ENCODE results near the gene TOMM22. TPM values are rescaled to one million over a fixed set of nuclear protein-coding genes. Genes with fewer than 3 reads are reported as not detected.
A peak's percentile ranks its signal among the peaks of the same experiment; 100 is the strongest.

The TOMM22 gene
- polyA plus RNA-seq, 1 donor from 2014 or later, result 67.0 TPM

DNA sequence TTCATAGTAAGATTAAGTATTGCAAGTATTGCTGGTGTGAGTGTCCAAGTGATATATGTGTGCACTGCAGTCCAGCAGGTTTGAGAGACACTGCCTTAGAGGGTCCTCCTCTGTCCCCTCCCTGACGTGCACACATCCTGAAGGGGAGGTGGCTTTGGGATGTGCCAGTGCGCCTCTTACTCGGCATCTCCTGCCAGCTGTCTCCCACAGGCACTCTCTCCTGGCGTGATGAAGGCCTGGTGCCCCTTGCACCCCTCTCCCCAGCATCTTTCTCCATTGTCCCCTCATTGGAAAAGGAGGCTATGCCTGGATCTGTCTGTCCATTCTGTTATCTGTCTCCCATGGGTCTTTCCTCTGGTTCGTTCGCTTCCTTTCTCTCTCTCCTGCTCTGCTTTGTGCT is 48.2 kb downstream of the TOMM22 start:
- Mint-ChIP-seq H3K9me3 (no peaks in the 10 kb centered on the region), H3K36me3 (peaks cover 4% of the 10 kb centered on the region), H3K4me1 (peaks cover 4 to 22% (median 12%) of the 10 kb centered on the region in 3 donors), H3K27ac (peak overlapping the region; percentile 16 to 95 (median 74)), H3K4me3 (peak overlapping the region in 2 of 4 donors; percentile 62 to 63), H3K27me3 (no peaks in the 10 kb centered on the region)

DNA sequence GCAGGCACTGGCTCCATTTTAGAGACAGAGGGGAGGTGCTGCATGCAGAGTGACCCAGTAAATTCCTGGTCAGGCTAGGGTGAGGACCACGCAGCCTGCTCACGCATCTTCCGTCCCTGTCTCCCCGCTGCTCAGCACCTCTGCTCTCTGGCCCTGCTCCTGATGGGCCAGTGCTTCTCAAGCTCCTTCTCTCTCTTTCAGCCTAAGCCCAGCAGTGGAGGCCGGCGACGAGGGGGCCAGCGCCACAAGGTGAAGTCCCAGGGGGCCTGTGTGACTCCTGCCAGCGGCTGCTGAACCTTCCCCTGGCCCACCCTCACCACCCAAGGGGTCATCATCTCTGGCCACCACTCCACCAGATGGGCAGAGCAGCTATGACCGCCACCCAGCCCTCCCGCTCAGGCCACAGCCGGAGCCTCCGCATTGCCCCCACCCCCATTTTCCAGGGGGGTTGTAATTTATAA is 48.7 kb downstream of the TOMM22 start:
- no peaks in the 10 kb centered on the region for H3K9me3 Mint-ChIP-seq
- no peaks in the 10 kb centered on the region for H3K27me3 Mint-ChIP-seq
- peaks cover 7 to 19% (median 15%) of the 10 kb centered on the region in 3 donors for H3K4me1 Mint-ChIP-seq
- peaks cover 3% of the 10 kb centered on the region for H3K36me3 Mint-ChIP-seq
- peak overlapping the region in 2 of 4 donors; percentile 62 to 63 for H3K4me3 Mint-ChIP-seq
- H3K27ac Mint-ChIP-seq, result peak overlapping the region; percentile 16 to 95 (median 74)

DNA sequence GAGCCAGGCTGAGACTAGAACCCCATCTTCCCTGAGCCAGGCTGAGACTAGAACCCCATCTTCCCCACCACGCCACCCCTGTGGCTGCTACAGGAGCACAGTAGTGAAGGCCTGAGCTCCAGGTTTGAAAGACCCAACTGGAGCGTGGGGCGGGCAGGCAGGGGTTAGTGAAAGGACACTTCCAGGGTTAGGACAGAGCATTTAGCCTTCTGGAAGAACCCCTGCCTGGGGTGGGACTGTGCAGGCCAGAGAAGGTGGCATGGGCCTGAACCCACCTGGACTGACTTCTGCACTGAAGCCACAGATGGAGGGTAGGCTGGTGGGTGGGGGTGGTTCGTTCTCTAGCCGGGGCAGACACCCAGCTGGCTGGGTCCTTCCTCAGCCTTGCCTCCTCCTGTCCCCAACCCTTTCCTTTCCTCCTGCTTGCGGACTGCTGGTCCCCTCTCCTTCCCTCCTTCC is 50.0 kb downstream of the TOMM22 start:
- H3K4me3 Mint-ChIP-seq, result no peak overlapping the region

DNA sequence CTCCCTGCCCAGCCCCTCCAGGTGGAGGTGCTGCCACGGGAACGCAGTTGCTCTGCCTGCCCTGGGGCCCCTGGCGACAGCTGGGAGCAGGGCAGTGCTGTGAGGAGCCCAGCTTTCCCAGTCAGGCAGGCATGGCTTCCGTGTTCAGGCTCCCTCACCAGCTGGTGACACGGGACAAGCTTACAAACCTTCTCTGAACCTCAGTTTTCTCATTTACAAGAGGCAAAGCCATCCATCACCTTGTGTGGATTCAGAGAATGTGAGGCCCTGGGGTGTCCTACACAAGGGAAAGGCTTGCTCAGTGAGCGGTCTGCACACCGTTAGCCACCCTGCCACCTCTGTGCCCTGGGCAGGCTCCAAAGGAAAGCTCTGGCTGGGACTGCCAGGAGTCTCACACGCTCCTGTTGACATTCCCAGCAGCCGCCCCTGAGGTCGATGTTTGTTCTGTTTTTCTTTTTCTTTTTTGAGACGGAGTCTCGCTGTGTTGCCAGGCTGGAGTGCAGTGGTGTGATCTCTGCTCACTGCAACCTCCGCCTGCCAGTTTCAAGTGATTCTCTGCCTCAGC is 50.6 kb downstream of the TOMM22 start:
- peak overlapping the region in 1 of 4 donors; percentile 38 for H3K4me3 Mint-ChIP-seq
- no peaks in the 10 kb centered on the region for H3K27me3 Mint-ChIP-seq
- peaks cover 1% of the 10 kb centered on the region for H3K36me3 Mint-ChIP-seq
- peak overlapping the region; percentile 78 to 99 (median 96) for H3K27ac Mint-ChIP-seq
- peaks cover 12 to 25% (median 19%) of the 10 kb centered on the region in 3 donors for H3K4me1 Mint-ChIP-seq
- no peaks in the 10 kb centered on the region for H3K9me3 Mint-ChIP-seq

More for the DNA sequence above, 50.0 kb downstream of the TOMM22 start:
- Mint-ChIP-seq H3K27ac (peak overlapping the region; percentile 67 to 96 (median 74)), H3K4me1 (peaks cover 7 to 20% (median 19%) of the 10 kb centered on the region in 3 donors), H3K9me3 (no peaks in the 10 kb centered on the region), H3K27me3 (no peaks in the 10 kb centered on the region), H3K36me3 (peaks cover 1% of the 10 kb centered on the region)

DNA sequence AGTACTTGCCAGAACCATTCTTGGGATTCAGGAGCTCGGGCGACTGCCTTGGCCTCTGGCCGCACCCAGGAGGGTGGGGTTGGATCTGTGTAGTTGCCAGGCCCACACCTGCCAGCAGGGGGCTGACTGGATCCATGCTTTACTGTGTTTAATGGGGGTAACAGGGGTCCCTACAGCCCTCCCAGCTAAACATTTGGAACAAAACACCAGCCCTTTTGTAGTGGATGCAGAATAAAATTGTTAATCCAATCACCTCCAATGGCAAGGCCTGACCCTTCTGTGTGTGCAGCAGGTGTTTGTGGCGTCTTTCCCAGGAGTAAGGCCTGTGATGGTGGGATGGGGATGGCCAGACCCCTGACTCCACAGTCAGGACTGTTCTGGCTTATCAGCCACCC is 51.6 kb downstream of the TOMM22 start:
- Mint-ChIP-seq H3K4me3 (peak overlapping the region in 2 of 4 donors; percentile 53 to 86), H3K4me1 (peaks cover 14 to 25% (median 19%) of the 10 kb centered on the region in 3 donors), H3K27me3 (no peaks in the 10 kb centered on the region), H3K36me3 (peaks cover 1% of the 10 kb centered on the region), H3K27ac (peak overlapping the region; percentile 71 to 99 (median 96)), H3K9me3 (no peaks in the 10 kb centered on the region)

DNA sequence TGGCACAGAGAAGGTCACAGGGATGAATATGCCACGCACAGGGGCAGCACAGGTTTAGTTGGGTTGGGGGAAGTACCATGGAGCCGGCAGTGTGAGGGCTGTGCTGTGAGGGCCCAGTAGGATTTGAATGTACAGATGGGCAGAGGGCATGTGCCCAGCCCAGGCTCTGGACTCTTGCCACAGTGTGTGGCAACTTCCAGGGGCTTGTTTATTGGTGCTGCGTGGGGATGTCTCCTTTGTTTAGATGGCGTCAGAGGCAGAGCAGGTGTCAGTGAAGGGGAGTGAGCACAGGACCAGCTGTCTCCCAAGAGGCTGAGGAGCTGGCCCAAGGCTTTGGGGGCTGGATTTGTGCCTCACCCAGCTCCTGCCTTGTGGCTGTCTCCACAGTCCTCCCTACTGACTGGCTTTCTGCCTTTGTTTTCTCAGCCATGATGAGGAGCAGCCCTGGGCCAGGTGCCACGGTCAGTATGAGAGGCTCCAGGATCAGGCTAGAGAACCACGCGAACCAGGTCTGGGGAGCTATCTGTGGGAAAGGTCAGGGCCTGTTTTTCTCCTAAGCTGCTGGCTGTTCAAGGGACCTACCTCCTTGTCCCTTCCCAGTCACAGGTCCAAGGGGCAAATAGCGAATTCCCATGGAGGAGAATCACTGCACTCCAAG is 52.1 kb downstream of the TOMM22 start:
- Mint-ChIP-seq H3K36me3 (peaks cover 1% of the 10 kb centered on the region), H3K4me3 (peak overlapping the region in 2 of 4 donors; percentile 68 to 86), H3K27ac (peak overlapping the region; percentile 53 to 99 (median 96)), H3K27me3 (no peaks in the 10 kb centered on the region), H3K4me1 (peaks cover 14 to 25% (median 19%) of the 10 kb centered on the region in 3 donors), H3K9me3 (no peaks in the 10 kb centered on the region)

DNA sequence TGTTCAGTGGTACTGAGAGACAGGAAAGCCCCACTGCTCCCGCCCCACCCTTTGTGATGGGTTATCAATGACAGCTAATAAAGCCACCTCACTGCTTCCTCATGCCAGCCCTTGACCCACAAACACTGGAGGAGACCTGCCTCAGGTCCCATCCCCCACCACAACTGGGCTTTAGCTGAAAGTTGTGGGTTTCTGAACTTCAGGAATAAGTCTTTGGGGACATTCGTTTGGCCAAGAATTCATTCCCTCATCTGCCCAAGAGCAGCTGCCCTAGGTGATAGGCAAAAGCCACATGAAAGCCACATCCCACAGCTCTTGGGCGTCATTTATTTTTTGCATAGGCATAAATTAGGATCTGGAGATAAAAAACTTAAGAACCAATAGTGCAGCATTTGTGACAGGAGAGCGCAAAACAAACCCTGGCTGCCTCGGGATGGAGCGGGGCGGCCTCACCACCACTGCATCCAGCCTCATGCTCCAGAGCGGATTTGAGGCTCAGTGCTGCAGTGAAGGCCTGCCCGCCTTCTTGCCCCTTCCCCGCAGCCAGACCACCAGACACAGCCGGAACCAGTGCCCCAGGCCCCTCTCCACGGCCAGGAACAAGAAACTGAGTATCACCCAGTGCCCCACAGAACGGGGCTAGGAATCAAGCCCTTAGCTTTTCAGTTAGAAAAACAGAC is 52.8 kb downstream of the TOMM22 start:
- H3K4me3 Mint-ChIP-seq, result peak overlapping the region in 2 of 4 donors; percentile 50 to 68
- peaks cover 1% of the 10 kb centered on the region for H3K36me3 Mint-ChIP-seq
- no peaks in the 10 kb centered on the region for H3K27me3 Mint-ChIP-seq
- H3K9me3 Mint-ChIP-seq, result no peaks in the 10 kb centered on the region
- H3K27ac Mint-ChIP-seq, result peak overlapping the region; percentile 85 to 99 (median 96)
- H3K4me1 Mint-ChIP-seq, result peaks cover 14 to 25% (median 19%) of the 10 kb centered on the region in 3 donors

Other genes starting within 250 kb of the TOMM22 start
- not detected for gene KCNJ4, start 226.8 kb upstream of the TOMM22 start, polyA plus RNA-seq
- gene KDELR3, start 213.9 kb upstream of the TOMM22 start, polyA plus RNA-seq, result 0.56 TPM
- 55.9 TPM for gene DDX17, start 175.6 kb upstream of the TOMM22 start, polyA plus RNA-seq
- not detected for gene DMC1, start 111.8 kb upstream of the TOMM22 start, polyA plus RNA-seq
- gene FAM227A, start 25.6 kb upstream of the TOMM22 start, polyA plus RNA-seq, result not detected
- 4.9 TPM for gene CBY1, start 25.3 kb upstream of the TOMM22 start, polyA plus RNA-seq
- 5.4 TPM for gene JOSD1, start 19.0 kb downstream of the TOMM22 start, polyA plus RNA-seq
- gene GTPBP1, start 24.0 kb downstream of the TOMM22 start, polyA plus RNA-seq, result 46.7 TPM
- 206 TPM for gene SUN2, start 74.0 kb downstream of the TOMM22 start, polyA plus RNA-seq
- 9.0 TPM for gene DNAL4, start 112.2 kb downstream of the TOMM22 start, polyA plus RNA-seq
- gene NPTXR, start 162.1 kb downstream of the TOMM22 start, polyA plus RNA-seq, result 0.04 TPM
- 7.1 TPM for gene CBX6, start 190.3 kb downstream of the TOMM22 start, polyA plus RNA-seq

Measured in IgD-negative memory B cell (primary cell).